Small intestine (tissue), 7 donors: Measurements from ENCODE around the gene LACTBL1. TPM values are rescaled to one million over a fixed set of nuclear protein-coding genes. Genes with fewer than 3 reads are reported as not detected.

Source experiments
- DNase-seq, 2 donors: peaks; one replicate each; pipeline versions ENCODE4 v3.0.0 to v3.0.0-alpha.2; 2013
- FAIRE-seq: peaks from 2 replicates; lab custom pipeline; 2012; peaks lifted over from hg19 to GRCh38; lab: Jason Lieb, UNC
- H3K27ac ChIP-seq, 3 donors: one replicate each; pipeline ENCODE4 v1.5.1; 2013; ENCODE audit warnings: low read length in 2 of 3, mild to moderate bottlenecking in 2 of 3, control low read depth in 1 of 3, inconsistent platforms in 1 of 3, low read depth in 1 of 3, moderate library complexity in 1 of 3
- H3K27me3 ChIP-seq, 3 donors: one replicate each; pipeline ENCODE4 v1.6.1; 2013; ENCODE audit warnings: low read length in 3 of 3, inconsistent platforms in 1 of 3; ENCODE audit not compliant: control insufficient read depth in 3 of 3, insufficient read depth in 3 of 3
- H3K36me3 ChIP-seq, 3 donors: one replicate each; pipeline ENCODE4 v1.6.1; 2013; ENCODE audit warnings: low read length in 3 of 3, inconsistent platforms in 1 of 3, low read depth in 1 of 3, mild to moderate bottlenecking in 1 of 3, moderate library complexity in 1 of 3; ENCODE audit not compliant: control insufficient read depth in 3 of 3, insufficient read depth in 2 of 3
- H3K4me1 ChIP-seq, 3 donors: one replicate each; pipeline ENCODE4 v1.6.1; 2013; ENCODE audit warnings: low read length in 2 of 3, inconsistent platforms in 1 of 3, low read depth in 1 of 3, mild to moderate bottlenecking in 1 of 3, moderate library complexity in 1 of 3; ENCODE audit not compliant: control insufficient read depth in 3 of 3, insufficient read depth in 2 of 3
- H3K4me3 ChIP-seq, 3 donors: one replicate each; pipeline ENCODE4 v1.5.1; 2013; ENCODE audit warnings: low read length in 3 of 3, control low read depth in 1 of 3, inconsistent platforms in 1 of 3, low read depth in 1 of 3, mild to moderate bottlenecking in 1 of 3, moderate library complexity in 1 of 3
- H3K9me3 ChIP-seq, 2 donors: one replicate each; pipeline ENCODE4 v1.6.1; 2013; ENCODE audit warnings: low read depth in 1 of 2, low read length in 1 of 2; ENCODE audit not compliant: control insufficient read depth in 2 of 2, insufficient read depth in 1 of 2
- WGBS, 3 donors: extraction: QIAGEN DNeasy Blood & Tissue Kit; methylation state at CpG; one replicate each; pipeline ENCODE4 v1.1.7; 2013; 5-methylcytosine and 5-hydroxymethylcytosine counted together
- polyA plus RNA-seq, 4 donors: library from polyadenylated mRNA; stranded (reverse) in 3 of 4; unstranded in 1 of 4; fragments of 200-250 nt in 3 of 4; fragments of 120-200 nt in 1 of 4; gene quantifications; one replicate each; pipeline versions ENCODE4 v1.2.1 to v1.2.3, GENCODE V29; 2013
- donor health status: healthy with polysubstance abuse.
- donor health status: control.
- donor health status: control.
- donor health status: Bipolar disorder and iron deficiency.
- donor health status: healthy.

LACTBL1 gene
- polyA plus RNA-seq, 4 donors, result not detected

DNA sequence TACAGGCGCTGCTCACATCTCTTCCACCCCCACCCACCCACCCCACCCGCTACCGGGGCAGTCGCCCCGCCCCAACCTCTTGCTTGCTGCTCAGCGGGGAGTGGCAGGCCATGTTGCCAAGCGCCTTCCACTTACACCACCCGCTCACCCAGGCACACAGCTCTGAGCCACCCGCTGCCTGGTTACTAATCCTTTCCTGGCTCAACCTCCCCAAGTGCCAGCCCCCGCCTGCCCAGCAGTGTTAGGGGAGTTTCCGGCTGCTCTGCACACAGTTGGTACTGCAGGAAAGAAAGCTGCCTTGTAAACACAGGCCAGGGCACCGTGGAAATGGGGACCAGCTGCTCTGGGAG is 56.2 kb downstream of the LACTBL1 start:
- Histone ChIP-seq H3K9me3 (no peaks in the 10 kb centered on the region), H3K4me3 (no peak overlapping the region), H3K4me1 (peaks cover 0 to 4% (median 0%) of the 10 kb centered on the region in 3 donors), H3K27me3 (peaks cover 0 to 2% (median 0%) of the 10 kb centered on the region in 3 donors), H3K36me3 (peaks cover 0 to 57% (median 0%) of the 10 kb centered on the region in 3 donors), H3K27ac (no peak overlapping the region)
- WGBS, 3 donors, result 37 to 57% (median 46%) methylated on average over 11 to 12 of the region's 12 CpGs
- DNase-seq (peak; percentile 24 to 35), FAIRE-seq (no peak)

DNA sequence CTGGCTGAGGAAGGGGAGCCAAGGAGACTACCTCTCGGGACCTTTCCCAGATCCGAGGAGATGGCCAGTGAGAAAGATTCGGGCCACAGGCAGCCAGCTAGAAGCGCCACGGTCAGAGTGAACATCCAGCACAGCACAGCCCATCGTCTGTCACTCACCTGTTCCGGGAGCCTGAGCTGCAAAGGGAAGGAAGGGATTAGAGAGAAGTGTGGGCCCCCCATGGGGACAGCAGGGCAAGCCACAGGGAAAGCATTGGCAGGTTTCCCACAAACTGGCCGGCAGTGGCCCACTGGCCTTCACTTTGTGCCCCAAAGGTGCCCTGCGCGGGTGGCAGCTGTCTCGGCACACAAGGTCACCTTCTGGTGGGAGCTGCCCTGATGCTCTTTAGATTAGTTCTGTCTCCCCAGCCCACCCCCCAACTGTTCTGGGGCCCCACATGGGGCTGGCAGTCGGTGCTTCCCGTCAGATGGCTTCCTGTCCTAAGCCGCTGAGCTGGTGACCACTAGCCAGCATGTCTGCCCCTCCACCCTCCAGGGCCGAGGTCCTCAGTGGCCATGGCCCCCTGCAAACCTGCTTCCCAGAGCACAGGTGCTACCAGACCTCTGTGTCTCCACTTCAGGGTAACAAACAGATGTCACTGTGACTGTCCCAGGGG is 56.7 kb downstream of the LACTBL1 start:
- H3K4me1 ChIP-seq, result peaks cover 0 to 4% (median 0%) of the 10 kb centered on the region in 3 donors
- FAIRE-seq (no peak), DNase-seq (peak in 1 of 2 donors; percentile 11)
- H3K36me3 ChIP-seq, result peaks cover 0 to 60% (median 0%) of the 10 kb centered on the region in 3 donors
- H3K27ac ChIP-seq, result no peak overlapping the region
- no peaks in the 10 kb centered on the region for H3K9me3 ChIP-seq
- no peak overlapping the region for H3K4me3 ChIP-seq
- peaks cover 0 to 2% (median 0%) of the 10 kb centered on the region in 3 donors for H3K27me3 ChIP-seq
- 49 to 58% (median 54%) methylated on average over 15 of the region's 15 CpGs for WGBS, 3 donors

DNA sequence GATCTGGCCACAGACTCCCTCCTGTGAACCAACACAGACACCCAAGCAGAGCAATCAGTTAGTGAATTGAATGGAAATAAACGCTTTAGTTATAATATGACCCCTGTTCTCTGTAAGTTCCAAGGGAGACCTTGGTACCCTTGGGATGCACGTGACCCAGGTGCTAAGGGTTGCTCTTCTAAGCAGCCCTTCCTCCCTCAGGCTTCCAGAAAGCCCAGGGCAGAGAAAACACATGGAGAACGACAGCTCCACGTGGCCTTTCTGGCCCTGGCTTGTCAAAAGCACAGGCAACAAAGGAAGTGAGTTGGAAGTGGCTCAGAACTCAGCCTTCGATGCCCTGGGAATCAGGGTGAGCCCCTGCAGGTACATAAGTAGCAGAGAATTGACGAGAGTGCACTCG is 57.4 kb downstream of the LACTBL1 start:
- DNase-seq (peak; percentile 26 to 56), FAIRE-seq (no peak)
- 48 to 65% (median 61%) methylated on average over 7 of the region's 7 CpGs for WGBS, 3 donors
- no peaks in the 10 kb centered on the region for H3K9me3 ChIP-seq
- no peak overlapping the region for H3K27ac ChIP-seq
- peaks cover 0 to 4% (median 0%) of the 10 kb centered on the region in 3 donors for H3K4me1 ChIP-seq
- no peak overlapping the region for H3K4me3 ChIP-seq
- H3K36me3 ChIP-seq, result peaks cover 0 to 65% (median 0%) of the 10 kb centered on the region in 3 donors
- H3K27me3 ChIP-seq, result peaks cover 0 to under 1% (median 0%) of the 10 kb centered on the region in 3 donors

DNA sequence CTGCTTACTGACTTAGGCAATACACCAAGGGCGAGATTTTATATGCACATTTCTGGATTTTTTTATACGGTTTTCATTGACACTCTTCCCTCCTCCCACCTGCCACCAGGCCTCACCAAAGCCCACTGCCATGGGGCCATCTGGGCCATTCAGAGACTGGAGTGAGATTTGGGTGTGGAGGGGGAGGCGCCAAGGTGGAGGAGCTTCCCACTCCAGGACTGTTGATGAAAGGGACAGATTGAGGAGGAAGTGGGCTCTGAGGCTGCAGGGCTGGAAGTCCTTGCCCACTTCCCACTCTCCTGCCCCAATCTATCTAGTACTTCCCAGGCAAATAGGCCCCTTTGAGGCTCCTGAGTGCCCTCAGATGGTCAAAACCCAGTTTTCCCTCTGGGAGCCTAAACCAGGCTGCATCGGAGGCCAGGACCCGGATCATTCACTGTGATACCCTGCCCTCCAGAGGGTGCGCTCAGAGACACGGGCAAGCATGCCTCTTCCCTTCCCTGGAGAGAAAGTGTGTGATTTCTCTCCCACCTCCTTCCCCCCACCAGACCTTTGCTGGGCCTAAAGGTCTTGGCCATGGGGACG is 57.9 kb downstream of the LACTBL1 start:
- DNase-seq (no peak), FAIRE-seq (no peak)
- Histone ChIP-seq H3K36me3 (peaks cover 0 to 70% (median 0%) of the 10 kb centered on the region in 3 donors), H3K27me3 (no peaks in the 10 kb centered on the region), H3K4me3 (no peak overlapping the region), H3K4me1 (peaks cover 0 to 4% (median 0%) of the 10 kb centered on the region in 3 donors), H3K9me3 (no peaks in the 10 kb centered on the region), H3K27ac (no peak overlapping the region)
- 70 to 79% (median 79%) methylated on average over 8 of the region's 8 CpGs for WGBS, 3 donors

DNA sequence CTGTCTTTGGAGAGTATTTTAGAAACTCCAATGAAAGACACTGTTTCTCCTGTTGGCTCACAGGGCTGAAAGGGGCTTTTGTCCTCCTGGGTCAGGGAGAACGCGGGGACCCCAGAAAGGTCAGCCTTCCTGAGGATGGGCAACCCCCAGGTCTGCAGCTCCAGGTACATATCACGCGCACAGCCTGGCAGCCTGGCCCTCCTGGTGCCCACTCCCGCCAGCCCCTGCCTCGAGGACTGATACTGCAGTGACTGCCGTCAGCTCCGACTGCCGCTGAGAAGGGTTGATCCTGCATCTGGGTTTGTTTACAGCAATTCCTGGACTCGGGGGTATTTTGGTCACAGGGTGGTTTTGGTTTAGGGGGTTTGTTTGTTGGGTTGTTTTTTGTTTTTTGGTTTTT is 58.5 kb downstream of the LACTBL1 start:
- H3K9me3 ChIP-seq, result no peaks in the 10 kb centered on the region
- peaks cover 0 to 4% (median 0%) of the 10 kb centered on the region in 3 donors for H3K4me1 ChIP-seq
- peaks cover 0 to 75% (median 0%) of the 10 kb centered on the region in 3 donors for H3K36me3 ChIP-seq
- no peaks in the 10 kb centered on the region for H3K27me3 ChIP-seq
- 82 to 91% (median 87%) methylated on average over 10 of the region's 10 CpGs for WGBS, 3 donors
- FAIRE-seq, result no peak
- H3K4me3 ChIP-seq, result no peak overlapping the region
- H3K27ac ChIP-seq, result no peak overlapping the region
- no peak for DNase-seq

DNA sequence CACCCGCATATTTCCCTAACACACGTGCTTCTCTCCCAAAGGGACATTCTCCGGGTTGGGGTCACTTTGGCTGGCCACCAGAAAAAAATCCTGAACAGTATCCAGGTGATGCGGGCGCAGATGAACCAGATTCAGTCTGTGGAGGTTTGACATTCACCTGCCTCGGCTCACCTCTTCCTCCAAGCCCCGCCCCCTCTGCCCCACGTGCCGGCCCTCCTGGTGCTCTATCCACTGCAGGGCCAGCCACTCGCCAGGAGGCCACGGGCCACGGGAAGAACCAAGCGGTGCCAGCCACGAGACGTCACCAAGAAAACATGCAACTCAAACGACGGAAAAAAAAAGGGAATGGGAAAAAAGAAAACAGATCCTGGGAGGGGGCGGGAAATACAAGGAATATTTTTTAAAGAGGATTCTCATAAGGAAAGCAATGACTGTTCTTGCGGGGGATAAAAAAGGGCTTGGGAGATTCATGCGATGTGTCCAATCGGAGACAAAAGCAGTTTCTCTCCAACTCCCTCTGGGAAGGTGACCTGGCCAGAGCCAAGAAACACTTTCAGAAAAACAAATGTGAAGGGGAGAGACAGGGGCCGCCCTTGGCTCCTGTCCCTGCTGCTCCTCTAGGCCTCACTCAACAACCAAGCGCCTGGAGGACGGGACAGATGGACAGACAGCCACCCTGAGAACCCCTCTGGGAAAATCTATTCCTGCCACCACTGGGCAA is 59.1 kb downstream of the LACTBL1 start:
- H3K27ac ChIP-seq, result no peak overlapping the region
- peaks cover 0 to 4% (median 0%) of the 10 kb centered on the region in 3 donors for H3K4me1 ChIP-seq
- no peak overlapping the region for H3K4me3 ChIP-seq
- no peak for FAIRE-seq
- 75% methylated on average over 24 of the region's 24 CpGs for WGBS, 3 donors
- DNase-seq, result no peak
- no peaks in the 10 kb centered on the region for H3K9me3 ChIP-seq
- peaks cover 0 to 81% (median 0%) of the 10 kb centered on the region in 3 donors for H3K36me3 ChIP-seq
- no peaks in the 10 kb centered on the region for H3K27me3 ChIP-seq

DNA sequence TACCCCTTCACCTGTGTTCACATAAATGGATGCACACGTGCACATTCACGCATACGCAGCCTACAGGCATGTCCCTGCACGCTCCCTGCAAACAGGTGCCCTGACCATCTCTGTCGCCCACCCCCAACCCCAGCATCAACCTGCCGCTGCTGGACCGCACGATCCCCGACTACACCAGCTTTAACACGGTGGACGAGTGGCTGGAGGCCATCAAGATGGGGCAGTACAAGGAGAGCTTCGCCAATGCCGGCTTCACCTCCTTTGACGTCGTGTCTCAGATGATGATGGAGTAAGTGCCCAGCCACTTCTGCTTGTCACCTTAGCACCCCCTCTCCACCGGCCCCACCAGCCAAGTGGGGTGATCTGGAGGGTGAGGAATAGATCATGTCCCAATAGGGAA is 60.4 kb downstream of the LACTBL1 start:
- peaks cover 0 to 4% (median 0%) of the 10 kb centered on the region in 3 donors for H3K4me1 ChIP-seq
- 93 to 94% (median 94%) methylated on average over 16 of the region's 16 CpGs for WGBS, 3 donors
- no peak overlapping the region for H3K27ac ChIP-seq
- no peak overlapping the region for H3K4me3 ChIP-seq
- no peaks in the 10 kb centered on the region for H3K9me3 ChIP-seq
- FAIRE-seq (no peak), DNase-seq (no peak)
- peaks cover 0 to 92% (median 0%) of the 10 kb centered on the region in 3 donors for H3K36me3 ChIP-seq
- H3K27me3 ChIP-seq, result no peaks in the 10 kb centered on the region

DNA sequence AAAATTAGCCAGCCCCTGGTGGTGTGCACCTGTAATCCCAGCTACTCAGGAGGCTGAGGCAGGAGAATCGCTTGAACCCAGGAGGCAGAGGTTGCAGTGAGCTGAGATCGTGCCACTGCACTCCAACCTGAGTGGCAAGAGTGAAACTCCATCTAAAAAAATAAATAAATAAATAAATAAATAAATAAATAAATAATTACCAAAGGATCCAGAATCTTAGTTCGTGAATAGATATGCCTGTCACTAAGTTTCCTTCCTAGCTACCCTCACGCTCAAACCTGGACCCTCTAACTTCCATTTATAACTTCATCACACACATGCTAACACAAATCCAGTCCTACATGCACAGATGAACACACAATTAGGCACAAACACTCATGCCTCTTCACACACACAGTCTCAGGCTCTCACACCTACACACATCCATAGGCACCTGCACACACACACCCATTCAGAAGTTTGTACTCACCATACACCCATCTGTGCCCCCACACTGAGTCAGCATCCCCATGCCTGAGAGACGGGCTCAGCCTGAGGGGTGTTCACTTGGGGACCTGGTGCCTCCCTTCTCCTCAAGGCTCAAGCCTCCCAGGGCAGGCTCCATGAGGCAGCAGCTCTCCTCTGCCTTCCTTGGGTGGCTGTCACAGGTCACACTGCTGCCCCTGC is 61.5 kb downstream of the LACTBL1 start:
- FAIRE-seq (no peak), DNase-seq (no peak)
- H3K36me3 ChIP-seq, result peaks cover 0 to 95% (median 0%) of the 10 kb centered on the region in 3 donors
- H3K4me3 ChIP-seq, result no peak overlapping the region
- H3K27ac ChIP-seq, result no peak overlapping the region
- no peaks in the 10 kb centered on the region for H3K27me3 ChIP-seq
- H3K9me3 ChIP-seq, result no peaks in the 10 kb centered on the region
- 89 to 96% (median 91%) methylated on average over 5 of the region's 5 CpGs for WGBS, 3 donors
- H3K4me1 ChIP-seq, result peaks cover 0 to 4% (median 0%) of the 10 kb centered on the region in 3 donors
